M059J (cell line): ENCODE data around the gene CDCA5. TPM values are rescaled to one million over a fixed set of nuclear protein-coding genes. Genes with fewer than 3 reads are reported as not detected.

Experiments
- DNase-seq: peaks from one replicate; pipeline ENCODE4 v3.0.0-alpha.2; 2012; ENCODE audit warnings: low read depth
- total RNA-seq: library from RNA; depleted of rRNA; stranded (reverse); fragments of >200 nt; shearing (Covaris generic); gene quantifications from 2 replicates; pipeline ENCODE4 v1.2.3, GENCODE V29; 2014; rRNA removed

Gene CDCA5
- total RNA-seq, 1 experiment from 2014 or later, result 56.8 TPM

DNA sequence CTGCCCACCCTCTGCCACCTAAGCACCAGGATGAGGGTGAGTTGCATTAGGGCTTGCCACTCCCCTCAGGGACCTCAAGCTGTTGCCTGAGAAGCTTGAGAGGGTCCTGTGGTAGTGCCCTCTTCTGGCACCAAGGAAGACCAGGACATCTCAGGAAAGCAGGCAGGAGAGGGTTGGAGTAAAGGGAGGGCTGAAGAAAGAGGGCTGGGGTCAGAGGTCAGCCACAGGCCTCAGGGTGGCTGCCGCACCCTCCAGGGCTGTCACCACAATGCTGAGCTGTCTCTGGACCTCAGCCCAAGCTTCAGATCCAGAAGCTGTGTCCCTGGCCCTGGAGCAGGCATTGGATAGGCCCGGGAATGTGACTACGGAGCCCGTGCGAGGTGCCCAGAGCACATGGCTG, 38.8 kb downstream of the CDCA5 start:
- DNase-seq, result no peak

DNA sequence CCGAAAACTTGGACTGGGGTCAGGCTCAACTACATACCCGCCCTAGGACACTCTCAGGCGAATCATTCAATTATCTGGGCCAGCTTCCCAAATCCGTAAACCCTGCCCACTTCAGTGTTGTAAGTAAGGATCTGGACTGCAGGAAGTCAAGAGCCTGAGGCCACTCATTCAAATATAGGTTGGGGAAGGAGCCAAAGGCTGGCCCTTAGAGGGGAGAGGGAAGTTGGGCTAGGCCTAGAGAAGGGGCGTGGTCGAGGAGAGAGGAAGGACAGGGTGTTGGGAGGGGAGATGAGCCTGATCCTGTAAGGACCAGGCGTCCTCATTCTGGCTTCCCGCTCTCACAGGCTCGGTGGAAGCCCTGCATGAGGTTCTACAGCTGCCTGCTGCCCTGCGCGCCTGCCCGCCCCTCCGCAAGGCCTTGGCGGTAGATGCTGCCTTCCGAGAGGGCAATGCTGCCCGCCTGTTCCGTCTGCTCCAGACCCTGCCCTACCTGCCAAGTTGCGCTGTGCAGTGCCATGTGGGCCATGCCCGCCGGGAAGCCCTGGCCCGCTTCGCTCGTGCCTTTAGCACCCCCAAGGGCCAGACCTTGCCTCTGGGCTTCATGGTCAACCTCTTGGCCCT, 39.8 kb downstream of the CDCA5 start:
- peak; percentile 71 for DNase-seq

DNA sequence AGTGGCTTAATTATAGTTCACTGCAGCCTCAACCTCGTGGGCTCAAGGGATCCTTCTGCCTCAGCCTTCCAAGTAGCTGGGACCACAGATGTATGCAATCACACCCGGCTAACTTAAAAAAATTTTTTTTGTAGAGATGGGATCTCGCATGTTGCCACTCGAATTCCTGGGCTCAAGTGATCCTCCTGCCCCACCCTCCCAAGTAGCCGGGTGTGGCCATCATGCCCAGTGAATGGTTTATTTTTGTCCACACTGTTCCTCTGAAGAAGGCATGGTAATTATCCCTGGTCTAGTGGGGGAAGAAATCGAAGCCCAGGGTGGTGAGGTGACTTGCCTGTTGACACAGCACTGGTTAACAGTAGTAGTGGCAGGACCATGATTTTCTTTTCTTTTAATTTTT, 40.9 kb downstream of the CDCA5 start:
- DNase-seq, result no peak

DNA sequence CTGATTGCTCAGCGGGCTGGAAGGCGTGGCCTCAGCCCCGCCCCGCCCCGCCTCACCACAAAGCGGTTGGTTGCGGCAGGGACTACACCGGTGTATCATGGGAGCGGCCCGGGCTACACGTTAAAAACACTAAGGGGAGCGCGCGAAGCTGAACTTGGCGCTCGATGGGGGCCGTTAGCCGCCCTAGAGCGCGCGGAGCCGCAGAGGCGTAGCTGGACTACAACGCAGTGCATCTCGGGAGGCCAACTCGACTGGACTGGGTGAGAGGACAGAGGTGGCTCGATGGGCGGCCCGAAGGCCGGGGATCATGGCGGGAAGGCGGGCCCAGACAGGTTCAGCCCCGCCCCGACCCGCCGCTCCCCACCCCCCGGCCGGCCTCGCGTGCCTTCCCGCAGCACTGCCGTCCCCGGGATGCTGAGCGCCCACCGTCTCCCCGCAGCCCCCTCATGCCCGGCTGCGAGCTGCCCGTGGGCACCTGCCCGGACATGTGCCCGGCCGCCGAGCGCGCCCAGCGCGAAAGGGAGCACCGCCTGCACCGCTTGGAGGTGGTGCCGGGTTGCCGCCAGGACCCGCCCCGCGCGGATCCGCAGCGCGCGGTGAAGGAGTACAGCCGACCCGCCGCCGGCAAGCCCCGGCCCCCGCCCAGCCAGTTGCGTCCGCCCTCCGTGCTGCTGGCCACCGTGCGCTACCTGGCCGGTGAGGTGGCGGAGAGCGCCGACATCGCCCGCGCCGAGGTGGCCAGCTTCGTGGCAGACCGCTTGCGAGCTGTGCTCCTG, 42.8 kb downstream of the CDCA5 start, which contains the start of gene SAC3D1:
TSS of gene SAC3D1 (plus strand) at position 364 of the 776 bp plus-strand sequence. CDS start at position 447, 83 bp downstream.
- peak; percentile 98 for DNase-seq

DNA sequence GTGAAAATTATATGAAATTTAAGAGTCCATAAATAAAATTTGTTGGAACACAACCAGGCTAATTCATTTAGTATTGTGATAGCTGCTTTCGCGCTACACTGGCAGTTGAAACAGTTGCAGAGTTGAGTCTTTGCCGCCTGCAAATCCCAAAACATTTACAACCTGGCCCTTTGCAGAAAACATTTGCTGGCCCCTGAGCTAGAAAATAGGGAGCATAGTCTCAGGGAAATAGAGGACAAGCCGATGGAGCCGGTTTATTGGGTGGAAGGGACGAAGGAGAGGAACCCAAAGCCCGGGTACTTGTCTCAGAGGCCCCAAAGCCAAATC, 43.4 kb downstream of the CDCA5 start:
- no peak for DNase-seq

DNA sequence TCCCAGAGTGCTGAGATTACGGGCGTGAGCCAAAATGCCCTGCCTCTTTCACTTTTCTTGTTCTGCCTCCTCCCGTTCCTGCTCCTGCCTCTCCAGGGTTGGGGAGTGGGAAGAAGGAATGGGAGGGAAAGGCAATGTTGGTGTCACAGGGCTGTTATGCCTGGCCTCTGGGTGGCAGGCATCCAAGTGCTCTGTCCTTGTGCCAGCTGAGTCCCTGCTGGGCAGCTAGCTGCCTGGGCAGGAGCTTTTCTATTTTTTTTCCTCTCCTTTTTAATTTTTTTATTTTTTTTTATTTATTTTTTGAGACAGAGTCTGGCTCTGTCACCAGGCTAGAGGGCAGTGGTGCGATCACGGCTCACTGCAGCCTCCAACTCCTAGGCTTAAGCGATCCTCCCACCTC, 46.9 kb downstream of the CDCA5 start:
- DNase-seq, result peak; percentile 20

DNA sequence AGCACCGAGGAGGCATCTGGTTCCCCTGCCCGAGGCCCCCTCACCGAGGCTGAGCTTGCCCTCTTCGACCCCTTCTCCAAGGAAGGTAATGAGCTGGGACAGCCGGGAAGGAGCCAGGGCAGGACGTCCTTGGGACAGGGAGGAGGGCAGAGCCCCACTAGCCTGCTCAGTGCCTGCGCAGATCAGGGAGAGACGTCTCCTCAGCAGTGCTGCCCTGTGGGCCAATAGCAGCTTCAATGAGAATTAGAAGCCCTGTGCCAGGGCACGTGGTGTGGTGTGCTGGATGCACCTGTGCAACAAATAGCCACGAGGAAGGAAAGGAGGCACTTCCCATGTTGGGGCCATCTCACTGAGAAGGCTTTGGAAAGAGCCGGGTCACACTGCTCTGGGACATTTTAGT, 48.3 kb downstream of the CDCA5 start:
- DNase-seq, result no peak

DNA sequence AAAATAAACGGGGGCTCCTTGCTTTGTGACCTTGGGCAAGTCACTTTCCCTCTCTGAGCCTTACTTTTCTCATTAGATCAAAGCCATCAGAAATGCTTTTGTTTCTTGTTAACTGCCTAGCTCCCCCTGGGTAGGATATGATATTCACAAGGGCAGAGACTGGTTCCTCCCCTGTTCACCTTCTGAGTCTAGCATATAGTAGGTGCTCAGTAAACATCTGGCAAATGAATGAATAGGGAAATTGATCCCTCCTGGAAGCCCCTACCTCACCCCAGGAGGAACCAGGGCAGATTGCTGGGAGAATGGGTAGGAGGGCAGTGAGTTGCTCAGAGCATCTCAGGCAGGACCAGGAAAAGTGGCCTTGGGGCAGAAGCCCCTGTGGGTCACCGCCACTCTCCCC, 49.4 kb downstream of the CDCA5 start:
- DNase-seq, result no peak

DNA sequence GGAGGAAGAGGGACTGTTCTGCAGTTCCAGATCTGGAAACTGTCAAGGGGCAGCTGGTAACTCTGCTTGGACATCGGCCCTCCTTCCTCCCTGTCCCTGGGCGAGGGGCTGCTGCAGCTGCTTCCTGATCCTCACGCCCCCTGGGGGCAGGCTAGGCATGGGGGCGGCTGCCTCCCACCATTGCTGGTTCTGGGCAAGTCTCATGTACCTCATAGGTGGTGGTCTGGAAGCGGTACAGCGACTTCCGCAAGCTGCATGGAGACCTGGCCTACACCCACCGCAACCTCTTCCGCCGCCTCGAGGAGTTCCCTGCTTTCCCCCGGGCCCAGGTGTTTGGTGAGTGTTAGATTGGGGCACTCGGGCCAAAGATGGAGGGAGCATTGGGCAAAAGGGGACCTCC, 51.6 kb downstream of the CDCA5 start:
- no peak for DNase-seq

Other genes with a start within 250 kb of the CDCA5 start
- 0.02 and 0.54 TPM in 2 replicates for gene CDC42BPG, start 239.4 kb downstream of the CDCA5 start, total RNA-seq
- 38.4 and 57.9 TPM in 2 replicates for gene EHD1, start 205.4 kb downstream of the CDCA5 start, total RNA-seq
- gene ATG2A, start 166.8 kb downstream of the CDCA5 start, total RNA-seq, result 12.6 and 16.0 TPM in 2 replicates
- gene PPP2R5B, start 159.4 kb downstream of the CDCA5 start, total RNA-seq, result 21.5 and 39.7 TPM in 2 replicates
- not detected in 2 replicates for gene GPHA2, start 148.1 kb downstream of the CDCA5 start, total RNA-seq
- gene MAJIN, start 111.9 kb downstream of the CDCA5 start, total RNA-seq, result not detected in 2 replicates
- 5.9 and 6.2 TPM in 2 replicates for gene BATF2, start 87.1 kb downstream of the CDCA5 start, total RNA-seq
- 137 and 169 TPM in 2 replicates for gene ARL2, start 69.9 kb downstream of the CDCA5 start, total RNA-seq
- 17.8 and 18.3 TPM in 2 replicates for gene SNX15, start 56.6 kb downstream of the CDCA5 start, total RNA-seq
- 11.8 and 20.0 TPM in 2 replicates for gene SAC3D1, start 42.8 kb downstream of the CDCA5 start, total RNA-seq
- gene NAALADL1, start 25.5 kb downstream of the CDCA5 start, total RNA-seq, result 0.34 TPM in 1 of 2 replicates, not detected in the other
- gene ZFPL1, start 182 bp upstream of the CDCA5 start, total RNA-seq, result 83.4 and 96.0 TPM in 2 replicates
- 117 and 170 TPM in 2 replicates for gene VPS51, start 12.2 kb upstream of the CDCA5 start, total RNA-seq
- gene TM7SF2, start 27.8 kb upstream of the CDCA5 start, total RNA-seq, result 2.1 and 7.0 TPM in 2 replicates
- 13.9 and 17.7 TPM in 2 replicates for gene ZNHIT2, start 33.7 kb upstream of the CDCA5 start, total RNA-seq
- 290 and 443 TPM in 2 replicates for gene FAU, start 38.1 kb upstream of the CDCA5 start, total RNA-seq
- 68.9 and 87.8 TPM in 2 replicates for gene MRPL49, start 38.3 kb upstream of the CDCA5 start, total RNA-seq
- gene SYVN1, start 50.5 kb upstream of the CDCA5 start, total RNA-seq, result 27.0 and 37.8 TPM in 2 replicates
- not detected in 2 replicates for gene SPDYC, start 86.2 kb upstream of the CDCA5 start, total RNA-seq
- 208 and 246 TPM in 2 replicates for gene CAPN1, start 97.9 kb upstream of the CDCA5 start, total RNA-seq
- 47.8 and 62.9 TPM in 2 replicates for gene POLA2, start 177.9 kb upstream of the CDCA5 start, total RNA-seq
- 0.07 and 1.6 TPM in 2 replicates for gene CDC42EP2, start 230.8 kb upstream of the CDCA5 start, total RNA-seq
- 31.5 and 43.5 TPM in 2 replicates for gene DPF2, start 249.8 kb upstream of the CDCA5 start, total RNA-seq